HEK293 (cell line): ENCODE results near the gene TYROBP.

Experiments used
- BCL11B ChIP-seq: fragments of 450-650 bp; formaldehyde crosslinking; IDR thresholded peaks from 2 replicates; pipeline ENCODE4 v1.5.1; 2016; ENCODE audit warnings: low read depth, missing biosample characterization, missing genetic modification characterization
- KLF7 ChIP-seq: fragments of 450-650 bp; formaldehyde crosslinking; IDR thresholded peaks from 2 replicates; pipeline ENCODE4 v1.5.1; 2016; ENCODE audit warnings: missing biosample characterization, missing genetic modification characterization, borderline replicate concordance
- KLF8 ChIP-seq: fragments of 450-650 bp; formaldehyde crosslinking; IDR thresholded peaks from 2 replicates; pipeline ENCODE4 v1.5.1; 2016; ENCODE audit warnings: missing biosample characterization, missing genetic modification characterization
- REPIN1 ChIP-seq: fragments of 450-650 bp; formaldehyde crosslinking; IDR thresholded peaks from 2 replicates; pipeline ENCODE4 v1.5.1; 2017; ENCODE audit warnings: missing biosample characterization, missing genetic modification characterization, low read depth
- SALL2 ChIP-seq: fragments of 450-650 bp; formaldehyde crosslinking; IDR thresholded peaks from 2 replicates; pipeline ENCODE4 v1.5.0; 2017; ENCODE audit warnings: missing biosample characterization, mild to moderate bottlenecking, missing genetic modification characterization, borderline replicate concordance
- ZBTB21 ChIP-seq: fragments of 450-650 bp; formaldehyde crosslinking; IDR thresholded peaks from 2 replicates; pipeline ENCODE4 v1.5.1; 2017; ENCODE audit warnings: missing biosample characterization, missing genetic modification characterization
- ZBTB48 ChIP-seq: fragments of 450-650 bp; formaldehyde crosslinking; IDR thresholded peaks from 2 replicates; pipeline ENCODE4 v1.5.1; 2016; ENCODE audit warnings: missing biosample characterization, missing genetic modification characterization
- ZNF214 ChIP-seq: fragments of 450-650 bp; formaldehyde crosslinking; IDR thresholded peaks from 2 replicates; pipeline ENCODE4 v1.5.1; 2017; ENCODE audit warnings: missing biosample characterization, mild to moderate bottlenecking, missing genetic modification characterization, borderline replicate concordance
- ZNF274 ChIP-seq, 2 experiments: fragments of 200-500 bp in 1 of 2; fragments of 450-650 bp in 1 of 2; sonication (Bioruptor generic) in 1 of 2; formaldehyde crosslinking in 1 of 2; IDR thresholded peaks; 2 replicates each; pipeline versions ENCODE4 v1.5.1 to v1.6.1; 2014 to 2016; ENCODE audit warnings: borderline replicate concordance in 1 of 2, inconsistent platforms in 1 of 2, low read length in 1 of 2, missing biosample characterization in 1 of 2, missing genetic modification characterization in 1 of 2
- ZNF366 ChIP-seq: fragments of 450-650 bp; formaldehyde crosslinking; conservative IDR thresholded peaks from 2 replicates; pipeline ENCODE4 v1.5.1; 2016; ENCODE audit warnings: missing biosample characterization, missing genetic modification characterization
- ZNF391 ChIP-seq: fragments of 450-650 bp; formaldehyde crosslinking; IDR thresholded peaks from 2 replicates; pipeline ENCODE4 v1.5.1; 2016; ENCODE audit warnings: low read depth, missing biosample characterization, missing genetic modification characterization, borderline replicate concordance
- ZNF600 ChIP-seq: fragments of 450-650 bp; formaldehyde crosslinking; IDR thresholded peaks from 2 replicates; pipeline ENCODE4 v1.5.1; 2016; ENCODE audit warnings: missing biosample characterization, missing genetic modification characterization
- ZNF660 ChIP-seq: fragments of 450-650 bp; IDR thresholded peaks from 2 replicates; pipeline ENCODE4 v1.5.1; 2018; ENCODE audit warnings: missing biosample characterization, mild to moderate bottlenecking, missing genetic modification characterization
- ZNF76 ChIP-seq: fragments of 450-650 bp; formaldehyde crosslinking; IDR thresholded peaks from 2 replicates; pipeline ENCODE4; 2016; ENCODE audit warnings: low read depth, missing biosample characterization, missing genetic modification characterization, borderline replicate concordance
- ZNF785 ChIP-seq: fragments of 450-650 bp; formaldehyde crosslinking; IDR thresholded peaks from 2 replicates; pipeline ENCODE4 v1.5.1; 2016; ENCODE audit warnings: missing biosample characterization, missing genetic modification characterization
- ZSCAN23 ChIP-seq: fragments of 450-650 bp; formaldehyde crosslinking; IDR thresholded peaks from 2 replicates; pipeline ENCODE4 v1.5.1; 2016; ENCODE audit warnings: missing biosample characterization, missing genetic modification characterization
- TF ChIP-seq, protein P1 (sequence below): fragments of 450-650 bp; formaldehyde crosslinking; IDR thresholded peaks from 2 replicates; pipeline ENCODE4 v1.5.1; 2016; ENCODE audit warnings: missing biosample characterization, missing genetic modification characterization
- TF ChIP-seq, protein P2 (sequence below): fragments of 450-650 bp; formaldehyde crosslinking; conservative IDR thresholded peaks from 2 replicates; pipeline ENCODE4 v1.5.1; 2016; ENCODE audit warnings: low read depth, missing biosample characterization, missing genetic modification characterization
- TF ChIP-seq, protein P3 (sequence below): sonication (generic); formaldehyde crosslinking; IDR thresholded peaks from 2 replicates; pipeline ENCODE4 v1.8.1; 2022; ENCODE audit warnings: mild to moderate bottlenecking, moderate library complexity, missing genetic modification reagents
- TF ChIP-seq, protein P4 (sequence below): fragments of 450-650 bp; formaldehyde crosslinking; IDR thresholded peaks from 2 replicates; pipeline ENCODE4 v1.5.1; 2016; ENCODE audit warnings: missing biosample characterization, missing genetic modification characterization
- TF ChIP-seq, protein P5 (sequence below): fragments of 450-650 bp; formaldehyde crosslinking; optimal IDR thresholded peaks from 2 replicates; pipeline ENCODE3; 2016; ENCODE audit warnings: missing biosample characterization, mild to moderate bottlenecking, missing genetic modification characterization
- TF ChIP-seq, protein P6 (sequence below): fragments of 450-650 bp; IDR thresholded peaks from 2 replicates; pipeline ENCODE4 v1.5.1; 2018; ENCODE audit warnings: missing biosample characterization, missing genetic modification characterization

TYROBP gene

DNA sequence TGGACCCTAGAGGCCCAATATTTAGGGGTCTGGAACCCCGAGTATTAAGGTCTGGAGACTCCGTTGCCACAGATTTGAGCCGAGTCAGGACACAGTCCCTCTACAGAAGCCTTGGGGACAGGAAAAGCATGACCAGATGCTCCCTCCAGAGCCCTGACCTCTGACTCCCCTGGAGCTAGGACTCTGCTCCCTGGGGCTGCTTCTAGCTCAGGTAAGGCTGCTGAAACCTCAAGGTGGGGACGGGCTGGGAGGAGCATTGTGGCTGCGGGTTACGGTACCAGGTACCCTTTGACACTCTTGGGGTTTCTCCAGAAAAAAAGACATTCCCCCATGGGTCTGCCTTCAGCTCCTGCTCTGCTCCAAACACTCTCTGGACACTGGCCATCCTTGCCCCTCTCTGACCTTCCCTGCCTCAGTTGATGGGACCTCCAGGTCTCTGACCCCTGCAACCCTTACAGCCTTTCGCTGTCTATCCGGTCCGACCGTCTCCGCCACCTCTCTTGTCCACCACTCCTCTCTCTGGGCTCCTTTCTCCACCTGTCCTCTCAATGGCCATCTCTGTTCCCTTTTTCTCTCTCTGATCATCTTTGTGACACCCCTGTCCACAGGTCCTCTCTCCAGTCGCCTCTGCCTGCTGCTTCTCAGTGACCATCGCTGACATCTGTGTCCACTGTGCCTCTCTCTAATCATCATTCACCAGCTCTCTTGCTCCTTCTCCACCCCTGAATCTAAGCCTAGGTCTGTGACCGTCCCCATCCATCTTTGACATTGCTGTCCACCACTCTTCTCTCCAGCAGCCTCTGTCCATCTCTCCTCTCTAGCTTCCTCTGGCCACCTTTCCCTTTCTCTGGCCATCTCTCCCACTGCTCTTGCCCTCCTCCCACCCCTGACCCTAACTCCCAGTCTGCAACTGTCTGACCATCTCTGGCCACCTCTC, 29.5 kb upstream of the TYROBP start (continued):
- TF ChIP-seq, protein P1, sequence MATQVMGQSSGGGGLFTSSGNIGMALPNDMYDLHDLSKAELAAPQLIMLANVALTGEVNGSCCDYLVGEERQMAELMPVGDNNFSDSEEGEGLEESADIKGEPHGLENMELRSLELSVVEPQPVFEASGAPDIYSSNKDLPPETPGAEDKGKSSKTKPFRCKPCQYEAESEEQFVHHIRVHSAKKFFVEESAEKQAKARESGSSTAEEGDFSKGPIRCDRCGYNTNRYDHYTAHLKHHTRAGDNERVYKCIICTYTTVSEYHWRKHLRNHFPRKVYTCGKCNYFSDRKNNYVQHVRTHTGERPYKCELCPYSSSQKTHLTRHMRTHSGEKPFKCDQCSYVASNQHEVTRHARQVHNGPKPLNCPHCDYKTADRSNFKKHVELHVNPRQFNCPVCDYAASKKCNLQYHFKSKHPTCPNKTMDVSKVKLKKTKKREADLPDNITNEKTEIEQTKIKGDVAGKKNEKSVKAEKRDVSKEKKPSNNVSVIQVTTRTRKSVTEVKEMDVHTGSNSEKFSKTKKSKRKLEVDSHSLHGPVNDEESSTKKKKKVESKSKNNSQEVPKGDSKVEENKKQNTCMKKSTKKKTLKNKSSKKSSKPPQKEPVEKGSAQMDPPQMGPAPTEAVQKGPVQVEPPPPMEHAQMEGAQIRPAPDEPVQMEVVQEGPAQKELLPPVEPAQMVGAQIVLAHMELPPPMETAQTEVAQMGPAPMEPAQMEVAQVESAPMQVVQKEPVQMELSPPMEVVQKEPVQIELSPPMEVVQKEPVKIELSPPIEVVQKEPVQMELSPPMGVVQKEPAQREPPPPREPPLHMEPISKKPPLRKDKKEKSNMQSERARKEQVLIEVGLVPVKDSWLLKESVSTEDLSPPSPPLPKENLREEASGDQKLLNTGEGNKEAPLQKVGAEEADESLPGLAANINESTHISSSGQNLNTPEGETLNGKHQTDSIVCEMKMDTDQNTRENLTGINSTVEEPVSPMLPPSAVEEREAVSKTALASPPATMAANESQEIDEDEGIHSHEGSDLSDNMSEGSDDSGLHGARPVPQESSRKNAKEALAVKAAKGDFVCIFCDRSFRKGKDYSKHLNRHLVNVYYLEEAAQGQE, result 0 out of 2 replicates have a peak, but pooled peaks have one; percentile 48
- TF ChIP-seq ZNF274 (IDR thresholded peaks at IDR 0.05; ENCODE audit: low read length) (no peak), ZNF274 (tag by site-specific recombination; IDR thresholded peaks at IDR 0.05; ENCODE audit: borderline replicate concordance) (no peak), ZNF391 (tag by site-specific recombination) (no peak), ZNF214 (no peak), SALL2 (tag by site-specific recombination) (no peak), KLF7 (tag by site-specific recombination) (no peak), KLF8 (tag by site-specific recombination) (no peak), ZNF660 (tag by site-specific recombination) (no peak), ZNF366 (tag by site-specific recombination) (peak; percentile 89), ZBTB21 (tag by site-specific recombination) (no peak), ZSCAN23 (no peak), ZNF600 (peak; percentile 55; the same call in 1 of the 2 replicates), REPIN1 (tag by site-specific recombination) (no peak), ZNF785 (tag by site-specific recombination) (no peak), ZNF76 (no peak), ZBTB48 (peak; percentile 39; the same call in 1 of the 2 replicates), BCL11B (tag by site-specific recombination) (peak; percentile 63; the same call in 1 of the 2 replicates)
- TF ChIP-seq, protein P2, sequence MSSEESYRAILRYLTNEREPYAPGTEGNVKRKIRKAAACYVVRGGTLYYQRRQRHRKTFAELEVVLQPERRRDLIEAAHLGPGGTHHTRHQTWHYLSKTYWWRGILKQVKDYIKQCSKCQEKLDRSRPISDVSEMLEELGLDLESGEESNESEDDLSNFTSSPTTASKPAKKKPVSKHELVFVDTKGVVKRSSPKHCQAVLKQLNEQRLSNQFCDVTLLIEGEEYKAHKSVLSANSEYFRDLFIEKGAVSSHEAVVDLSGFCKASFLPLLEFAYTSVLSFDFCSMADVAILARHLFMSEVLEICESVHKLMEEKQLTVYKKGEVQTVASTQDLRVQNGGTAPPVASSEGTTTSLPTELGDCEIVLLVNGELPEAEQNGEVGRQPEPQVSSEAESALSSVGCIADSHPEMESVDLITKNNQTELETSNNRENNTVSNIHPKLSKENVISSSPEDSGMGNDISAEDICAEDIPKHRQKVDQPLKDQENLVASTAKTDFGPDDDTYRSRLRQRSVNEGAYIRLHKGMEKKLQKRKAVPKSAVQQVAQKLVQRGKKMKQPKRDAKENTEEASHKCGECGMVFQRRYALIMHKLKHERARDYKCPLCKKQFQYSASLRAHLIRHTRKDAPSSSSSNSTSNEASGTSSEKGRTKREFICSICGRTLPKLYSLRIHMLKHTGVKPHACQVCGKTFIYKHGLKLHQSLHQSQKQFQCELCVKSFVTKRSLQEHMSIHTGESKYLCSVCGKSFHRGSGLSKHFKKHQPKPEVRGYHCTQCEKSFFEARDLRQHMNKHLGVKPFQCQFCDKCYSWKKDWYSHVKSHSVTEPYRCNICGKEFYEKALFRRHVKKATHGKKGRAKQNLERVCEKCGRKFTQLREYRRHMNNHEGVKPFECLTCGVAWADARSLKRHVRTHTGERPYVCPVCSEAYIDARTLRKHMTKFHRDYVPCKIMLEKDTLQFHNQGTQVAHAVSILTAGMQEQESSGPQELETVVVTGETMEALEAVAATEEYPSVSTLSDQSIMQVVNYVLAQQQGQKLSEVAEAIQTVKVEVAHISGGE (tag by site-specific recombination), result no peak
- TF ChIP-seq, protein P3, sequence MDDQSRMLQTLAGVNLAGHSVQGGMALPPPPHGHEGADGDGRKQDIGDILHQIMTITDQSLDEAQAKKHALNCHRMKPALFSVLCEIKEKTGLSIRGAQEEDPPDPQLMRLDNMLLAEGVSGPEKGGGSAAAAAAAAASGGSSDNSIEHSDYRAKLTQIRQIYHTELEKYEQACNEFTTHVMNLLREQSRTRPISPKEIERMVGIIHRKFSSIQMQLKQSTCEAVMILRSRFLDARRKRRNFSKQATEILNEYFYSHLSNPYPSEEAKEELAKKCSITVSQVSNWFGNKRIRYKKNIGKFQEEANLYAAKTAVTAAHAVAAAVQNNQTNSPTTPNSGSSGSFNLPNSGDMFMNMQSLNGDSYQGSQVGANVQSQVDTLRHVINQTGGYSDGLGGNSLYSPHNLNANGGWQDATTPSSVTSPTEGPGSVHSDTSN (CRISPR knock-in tag), result no peak
- TF ChIP-seq, protein P4, sequence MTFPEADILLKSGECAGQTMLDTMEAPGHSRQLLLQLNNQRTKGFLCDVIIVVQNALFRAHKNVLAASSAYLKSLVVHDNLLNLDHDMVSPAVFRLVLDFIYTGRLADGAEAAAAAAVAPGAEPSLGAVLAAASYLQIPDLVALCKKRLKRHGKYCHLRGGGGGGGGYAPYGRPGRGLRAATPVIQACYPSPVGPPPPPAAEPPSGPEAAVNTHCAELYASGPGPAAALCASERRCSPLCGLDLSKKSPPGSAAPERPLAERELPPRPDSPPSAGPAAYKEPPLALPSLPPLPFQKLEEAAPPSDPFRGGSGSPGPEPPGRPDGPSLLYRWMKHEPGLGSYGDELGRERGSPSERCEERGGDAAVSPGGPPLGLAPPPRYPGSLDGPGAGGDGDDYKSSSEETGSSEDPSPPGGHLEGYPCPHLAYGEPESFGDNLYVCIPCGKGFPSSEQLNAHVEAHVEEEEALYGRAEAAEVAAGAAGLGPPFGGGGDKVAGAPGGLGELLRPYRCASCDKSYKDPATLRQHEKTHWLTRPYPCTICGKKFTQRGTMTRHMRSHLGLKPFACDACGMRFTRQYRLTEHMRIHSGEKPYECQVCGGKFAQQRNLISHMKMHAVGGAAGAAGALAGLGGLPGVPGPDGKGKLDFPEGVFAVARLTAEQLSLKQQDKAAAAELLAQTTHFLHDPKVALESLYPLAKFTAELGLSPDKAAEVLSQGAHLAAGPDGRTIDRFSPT, result no peak
- TF ChIP-seq, protein P5, sequence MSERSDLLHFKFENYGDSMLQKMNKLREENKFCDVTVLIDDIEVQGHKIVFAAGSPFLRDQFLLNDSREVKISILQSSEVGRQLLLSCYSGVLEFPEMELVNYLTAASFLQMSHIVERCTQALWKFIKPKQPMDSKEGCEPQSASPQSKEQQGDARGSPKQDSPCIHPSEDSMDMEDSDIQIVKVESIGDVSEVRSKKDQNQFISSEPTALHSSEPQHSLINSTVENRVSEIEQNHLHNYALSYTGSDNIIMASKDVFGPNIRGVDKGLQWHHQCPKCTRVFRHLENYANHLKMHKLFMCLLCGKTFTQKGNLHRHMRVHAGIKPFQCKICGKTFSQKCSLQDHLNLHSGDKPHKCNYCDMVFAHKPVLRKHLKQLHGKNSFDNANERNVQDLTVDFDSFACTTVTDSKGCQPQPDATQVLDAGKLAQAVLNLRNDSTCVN, result peak; percentile 2
- TF ChIP-seq, protein P6, sequence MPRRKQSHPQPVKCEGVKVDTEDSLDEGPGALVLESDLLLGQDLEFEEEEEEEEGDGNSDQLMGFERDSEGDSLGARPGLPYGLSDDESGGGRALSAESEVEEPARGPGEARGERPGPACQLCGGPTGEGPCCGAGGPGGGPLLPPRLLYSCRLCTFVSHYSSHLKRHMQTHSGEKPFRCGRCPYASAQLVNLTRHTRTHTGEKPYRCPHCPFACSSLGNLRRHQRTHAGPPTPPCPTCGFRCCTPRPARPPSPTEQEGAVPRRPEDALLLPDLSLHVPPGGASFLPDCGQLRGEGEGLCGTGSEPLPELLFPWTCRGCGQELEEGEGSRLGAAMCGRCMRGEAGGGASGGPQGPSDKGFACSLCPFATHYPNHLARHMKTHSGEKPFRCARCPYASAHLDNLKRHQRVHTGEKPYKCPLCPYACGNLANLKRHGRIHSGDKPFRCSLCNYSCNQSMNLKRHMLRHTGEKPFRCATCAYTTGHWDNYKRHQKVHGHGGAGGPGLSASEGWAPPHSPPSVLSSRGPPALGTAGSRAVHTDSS, result no peak
